ENCODE results near the gene ARHGAP18. TPM values are rescaled to one million over a fixed set of nuclear protein-coding genes. Genes with fewer than 3 reads are reported as not detected.

ARHGAP18 gene
- total RNA-seq, 1 donor from 2014 or later: 5.9 TPM

DNA sequence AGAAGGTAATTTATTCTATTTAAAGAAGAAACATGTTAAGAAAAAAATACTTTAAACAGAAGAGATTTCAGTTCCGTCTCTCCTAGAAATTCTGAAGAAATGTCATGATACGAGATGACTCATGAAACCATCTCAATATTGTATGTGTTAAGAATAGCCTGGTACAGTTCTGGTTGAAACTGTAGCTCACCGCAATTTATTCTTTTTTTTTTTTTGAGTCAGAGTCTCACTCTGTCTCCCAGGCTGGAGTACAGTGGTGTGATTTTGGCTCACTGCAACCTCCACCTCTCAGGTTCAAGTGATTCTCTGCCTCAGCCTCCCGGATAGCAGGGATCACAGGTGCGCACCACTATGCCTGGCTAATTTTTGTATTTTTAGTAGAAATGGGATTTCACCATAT is 103.3 kb downstream of the ARHGAP18 start:
- H3K27me3 Mint-ChIP-seq (ENCODE audit: low read depth): no peaks in the 10 kb centered on the region
- H3K36me3 Mint-ChIP-seq (ENCODE audit: low read depth): peaks cover 29% of the 10 kb centered on the region
- H3K4me1 Mint-ChIP-seq (ENCODE audit: low read depth): peaks cover 21% of the 10 kb centered on the region
- intact Hi-C loops (cut with micrococcal nuclease): loop anchor here (1.0 kb wide), 3 partner anchors 66 to 115 kb away; no protein-coding TSS in a partner anchor
- H3K4me3 Mint-ChIP-seq (ENCODE audit: low read depth): no peak overlapping the region
- DNase-seq (ENCODE audit: low spot score): no peak
- no peak overlapping the region for H3K27ac Mint-ChIP-seq
- H3K9me3 Mint-ChIP-seq: no peaks in the 10 kb centered on the region

DNA sequence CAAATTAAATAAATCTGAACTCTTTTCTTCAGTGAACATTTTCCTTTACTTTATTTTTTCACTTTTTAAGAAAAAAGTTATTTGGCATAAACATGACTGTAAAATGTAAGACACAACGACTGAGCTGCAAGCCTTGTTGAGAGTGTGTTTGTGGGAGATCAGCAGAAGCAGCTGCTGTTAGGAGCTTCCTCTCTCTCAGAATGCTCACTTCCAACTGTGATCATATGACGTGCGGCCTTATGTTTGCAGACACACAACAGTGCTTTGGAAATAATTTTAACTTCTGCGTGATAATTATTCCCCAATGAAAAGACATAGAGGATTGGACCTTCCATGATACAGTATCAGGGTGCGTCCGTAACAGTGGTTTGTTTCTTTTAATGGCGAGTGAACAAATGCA is 104.0 kb downstream of the ARHGAP18 start:
- peaks cover 30% of the 10 kb centered on the region for H3K36me3 Mint-ChIP-seq (ENCODE audit: low read depth)
- H3K4me3 Mint-ChIP-seq (ENCODE audit: low read depth): no peak overlapping the region
- intact Hi-C loops (cut with micrococcal nuclease): loop anchor here (1.0 kb wide), 3 partner anchors 66 to 115 kb away; no protein-coding TSS in a partner anchor
- H3K9me3 Mint-ChIP-seq: no peaks in the 10 kb centered on the region
- peaks cover 21% of the 10 kb centered on the region for H3K4me1 Mint-ChIP-seq (ENCODE audit: low read depth)
- no peak overlapping the region for H3K27ac Mint-ChIP-seq
- DNase-seq (ENCODE audit: low spot score): no peak
- no peaks in the 10 kb centered on the region for H3K27me3 Mint-ChIP-seq (ENCODE audit: low read depth)

GRCh38 chr6:129605095-129605494 is 104.9 kb downstream of the ARHGAP18 start:
- Mint-ChIP-seq H3K4me1 (ENCODE audit: low read depth) (peaks cover 21% of the 10 kb centered on the region), H3K27ac (no peak overlapping the region), H3K9me3 (no peaks in the 10 kb centered on the region), H3K4me3 (ENCODE audit: low read depth) (no peak overlapping the region), H3K36me3 (ENCODE audit: low read depth) (peaks cover 27% of the 10 kb centered on the region), H3K27me3 (ENCODE audit: low read depth) (no peaks in the 10 kb centered on the region)
- intact Hi-C loops (cut with micrococcal nuclease): no loop called here
- DNase-seq (ENCODE audit: low spot score): no peak

GRCh38 chr6:129604321-129604720 is 105.7 kb downstream of the ARHGAP18 start:
- no peaks in the 10 kb centered on the region for H3K9me3 Mint-ChIP-seq
- no peak overlapping the region for H3K27ac Mint-ChIP-seq
- H3K4me3 Mint-ChIP-seq (ENCODE audit: low read depth): no peak overlapping the region
- no peaks in the 10 kb centered on the region for H3K27me3 Mint-ChIP-seq (ENCODE audit: low read depth)
- no peak for DNase-seq (ENCODE audit: low spot score)
- peaks cover 21% of the 10 kb centered on the region for H3K4me1 Mint-ChIP-seq (ENCODE audit: low read depth)
- H3K36me3 Mint-ChIP-seq (ENCODE audit: low read depth): peaks cover 19% of the 10 kb centered on the region
- intact Hi-C loops (cut with micrococcal nuclease): no loop called here

DNA sequence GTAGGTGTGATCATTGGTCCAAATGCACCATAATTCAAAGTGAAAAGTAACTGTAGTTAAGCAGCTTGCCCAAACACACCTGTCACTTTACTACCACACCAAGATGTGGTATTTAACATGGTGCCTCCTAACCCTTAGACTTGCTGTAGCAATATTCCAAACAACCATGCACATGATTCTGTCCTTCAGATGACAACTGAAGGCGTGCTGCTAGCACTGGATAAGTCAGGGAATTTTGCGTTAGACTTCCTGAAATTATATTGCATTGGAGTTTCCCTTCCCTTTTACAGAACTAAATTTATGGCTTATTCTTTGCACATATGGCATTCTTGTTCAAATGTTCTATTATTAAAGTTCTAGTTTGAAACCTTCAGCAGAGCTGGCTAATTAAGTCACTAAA is 106.2 kb downstream of the ARHGAP18 start:
- DNase-seq (ENCODE audit: low spot score): no peak
- Mint-ChIP-seq H3K27me3 (ENCODE audit: low read depth) (no peaks in the 10 kb centered on the region), H3K36me3 (ENCODE audit: low read depth) (peaks cover 19% of the 10 kb centered on the region), H3K9me3 (no peaks in the 10 kb centered on the region), H3K4me3 (ENCODE audit: low read depth) (no peak overlapping the region), H3K4me1 (ENCODE audit: low read depth) (peaks cover 23% of the 10 kb centered on the region), H3K27ac (no peak overlapping the region)
- intact Hi-C loops (cut with micrococcal nuclease): no loop called here

DNA sequence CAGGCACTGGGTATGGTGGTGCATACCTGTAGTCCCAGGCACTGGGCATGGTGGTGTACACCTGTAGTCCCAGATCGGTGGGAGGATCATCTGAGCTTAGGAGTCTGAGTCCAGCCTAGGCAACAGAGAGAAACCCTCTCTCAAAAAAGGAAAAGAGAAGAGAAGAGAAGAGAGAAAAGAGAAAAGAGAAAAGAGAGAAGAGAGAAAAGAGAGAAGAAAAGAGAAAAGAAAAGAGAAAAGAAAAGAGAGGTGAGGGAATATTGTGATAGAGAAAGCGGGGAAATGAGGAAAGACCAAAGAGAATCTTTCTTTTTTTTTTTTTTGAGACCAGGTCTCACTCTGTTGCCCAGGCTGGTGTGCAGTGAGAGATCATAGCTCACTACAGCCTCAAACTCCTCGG is 108.7 kb downstream of the ARHGAP18 start:
- intact Hi-C loops (cut with micrococcal nuclease): no loop called here
- Mint-ChIP-seq H3K9me3 (no peaks in the 10 kb centered on the region), H3K36me3 (ENCODE audit: low read depth) (peaks cover 11% of the 10 kb centered on the region), H3K27me3 (ENCODE audit: low read depth) (no peaks in the 10 kb centered on the region), H3K27ac (no peak overlapping the region), H3K4me1 (ENCODE audit: low read depth) (peaks cover 7% of the 10 kb centered on the region), H3K4me3 (ENCODE audit: low read depth) (no peak overlapping the region)
- no peak for DNase-seq (ENCODE audit: low spot score)

DNA sequence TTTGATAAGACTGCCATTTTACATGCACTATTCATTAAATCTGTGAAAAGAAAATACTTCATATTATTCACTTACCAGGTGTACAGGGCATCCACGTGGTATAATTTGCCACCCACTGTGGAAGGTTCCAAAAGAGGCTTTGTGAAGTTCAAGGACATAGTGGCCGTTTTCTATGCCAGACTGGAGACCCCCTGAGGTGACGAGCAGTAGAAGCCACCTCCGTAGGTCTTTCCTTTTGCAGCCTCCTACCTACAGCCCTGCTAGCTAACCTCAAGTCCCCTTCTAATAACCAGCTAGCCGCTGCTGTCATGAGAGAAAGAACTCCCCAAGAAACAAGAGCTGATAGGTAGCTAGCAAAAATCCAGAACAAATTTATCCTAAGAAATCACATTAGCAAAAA is 110.5 kb downstream of the ARHGAP18 start:
- no peak for DNase-seq (ENCODE audit: low spot score)
- Mint-ChIP-seq H3K4me1 (ENCODE audit: low read depth) (peaks cover 3% of the 10 kb centered on the region), H3K27ac (no peak overlapping the region), H3K9me3 (no peaks in the 10 kb centered on the region), H3K27me3 (ENCODE audit: low read depth) (no peaks in the 10 kb centered on the region), H3K36me3 (ENCODE audit: low read depth) (peaks cover 8% of the 10 kb centered on the region), H3K4me3 (ENCODE audit: low read depth) (no peak overlapping the region)
- intact Hi-C loops (cut with micrococcal nuclease): loop anchor here (2.0 kb wide), 2 partner anchors 73 to 421 kb away; no protein-coding TSS in a partner anchor

DNA sequence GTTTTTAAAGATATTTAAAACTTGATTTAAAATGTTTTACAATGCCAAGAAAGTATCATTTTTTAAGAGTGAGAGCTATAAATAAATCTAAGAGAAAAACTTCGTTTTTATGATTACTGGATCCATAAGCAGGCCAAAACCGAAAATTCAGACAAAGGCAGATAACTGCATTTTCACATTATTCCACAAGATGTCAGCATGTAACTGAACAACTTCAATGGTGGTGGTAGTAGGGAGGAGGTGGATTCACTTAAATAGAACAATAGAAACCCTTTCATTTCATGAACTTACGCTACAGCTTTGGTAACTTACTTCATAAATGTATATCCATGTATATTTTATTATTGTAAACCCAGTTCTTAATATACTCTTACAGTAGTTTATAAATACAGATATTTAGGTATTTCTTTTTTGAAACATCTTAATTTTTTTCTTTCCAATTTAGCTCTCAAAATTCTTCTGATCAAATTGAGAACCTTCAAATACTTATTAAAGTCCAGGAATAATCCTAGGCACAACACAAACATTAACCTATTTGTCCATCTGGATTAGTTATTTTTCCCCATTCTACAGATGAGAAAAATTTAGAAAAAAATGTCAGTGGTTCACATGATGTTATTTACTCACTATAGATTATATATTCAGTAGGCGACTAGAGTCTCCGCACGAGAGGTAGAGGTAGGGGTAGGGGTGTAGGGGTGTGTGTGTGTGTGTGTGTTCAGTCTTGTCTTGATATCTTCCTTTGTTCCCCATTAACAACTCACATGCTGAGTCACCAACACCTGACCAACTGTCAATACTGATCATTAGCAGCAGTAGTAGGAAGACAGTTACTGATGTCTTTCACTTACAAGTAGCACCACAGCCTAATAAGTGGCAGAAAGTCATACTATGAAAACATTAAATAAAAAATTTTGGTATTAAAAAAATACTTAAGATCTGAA is 111.5 kb downstream of the ARHGAP18 start:
- Mint-ChIP-seq H3K4me3 (ENCODE audit: low read depth) (no peak overlapping the region), H3K9me3 (no peaks in the 10 kb centered on the region), H3K27me3 (ENCODE audit: low read depth) (no peaks in the 10 kb centered on the region), H3K4me1 (ENCODE audit: low read depth) (peaks cover 3% of the 10 kb centered on the region), H3K27ac (no peak overlapping the region), H3K36me3 (ENCODE audit: low read depth) (peaks cover 5% of the 10 kb centered on the region)
- intact Hi-C loops (cut with micrococcal nuclease): loop anchor here (1.0 to 2.0 kb wide), 4 partner anchors 74 to 422 kb away; no protein-coding TSS in a partner anchor
- DNase-seq (ENCODE audit: low spot score): no peak

DNA sequence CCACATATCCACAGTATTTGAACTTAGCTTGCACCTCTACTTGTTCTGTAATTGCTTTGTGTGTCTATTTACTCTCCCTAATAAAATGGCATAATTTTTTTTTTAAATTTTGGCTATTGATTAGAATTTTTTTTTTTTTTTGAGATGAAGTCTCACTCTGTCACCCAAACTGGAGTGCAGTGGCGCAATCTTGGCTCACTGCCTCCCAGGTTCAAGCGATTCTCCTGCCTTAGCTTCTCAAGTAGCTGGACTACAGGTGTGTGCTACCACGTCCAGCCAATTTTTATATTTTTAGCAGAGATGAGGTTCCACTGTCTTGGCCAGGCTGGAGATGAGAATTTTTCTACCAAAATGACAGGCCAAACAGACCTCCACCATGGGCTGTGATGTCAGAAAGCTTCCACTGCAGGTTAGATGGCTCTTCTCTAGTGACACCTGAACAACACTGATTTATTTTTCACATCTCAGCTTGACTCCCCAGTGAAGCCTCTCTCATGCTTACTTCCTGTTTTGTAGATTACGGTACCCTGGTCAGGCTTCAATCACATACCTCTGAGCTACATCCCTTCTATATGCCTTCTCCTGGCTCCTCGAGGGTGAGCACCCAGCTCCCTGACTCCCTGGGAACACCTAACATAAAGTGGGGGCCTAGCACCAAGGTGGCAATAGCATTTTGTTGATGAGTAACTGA is 112.8 kb downstream of the ARHGAP18 start:
- H3K27me3 Mint-ChIP-seq (ENCODE audit: low read depth): no peaks in the 10 kb centered on the region
- H3K9me3 Mint-ChIP-seq: no peaks in the 10 kb centered on the region
- peaks cover 5% of the 10 kb centered on the region for H3K36me3 Mint-ChIP-seq (ENCODE audit: low read depth)
- H3K4me3 Mint-ChIP-seq (ENCODE audit: low read depth): no peak overlapping the region
- no peak overlapping the region for H3K27ac Mint-ChIP-seq
- H3K4me1 Mint-ChIP-seq (ENCODE audit: low read depth): peaks cover 7% of the 10 kb centered on the region
- no peak for DNase-seq (ENCODE audit: low spot score)
- intact Hi-C loops (cut with micrococcal nuclease): no loop called here

DNA sequence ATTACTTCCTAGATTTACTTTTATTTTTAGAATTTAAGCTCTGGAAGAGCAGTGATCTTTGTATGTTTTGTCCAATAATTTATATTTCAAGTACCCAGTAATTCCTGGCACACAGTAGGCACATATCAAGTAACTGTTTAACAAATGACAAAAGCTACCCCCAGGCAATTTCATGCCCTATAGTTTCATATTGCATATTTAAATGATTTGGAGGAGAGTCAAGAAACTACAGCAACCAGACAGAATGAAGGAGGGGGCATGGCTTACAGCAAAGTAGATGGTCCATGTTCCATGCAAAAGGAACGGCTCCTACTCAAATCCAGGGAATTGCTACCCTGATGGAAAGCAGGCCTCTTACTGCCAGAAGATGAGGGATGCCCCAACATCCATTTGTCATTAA is 113.5 kb downstream of the ARHGAP18 start:
- intact Hi-C loops (cut with micrococcal nuclease): no loop called here
- Mint-ChIP-seq H3K9me3 (no peaks in the 10 kb centered on the region), H3K4me1 (ENCODE audit: low read depth) (peaks cover 7% of the 10 kb centered on the region), H3K4me3 (ENCODE audit: low read depth) (no peak overlapping the region), H3K27me3 (ENCODE audit: low read depth) (no peaks in the 10 kb centered on the region), H3K27ac (no peak overlapping the region), H3K36me3 (ENCODE audit: low read depth) (peaks cover 5% of the 10 kb centered on the region)
- DNase-seq (ENCODE audit: low spot score): no peak

DNA sequence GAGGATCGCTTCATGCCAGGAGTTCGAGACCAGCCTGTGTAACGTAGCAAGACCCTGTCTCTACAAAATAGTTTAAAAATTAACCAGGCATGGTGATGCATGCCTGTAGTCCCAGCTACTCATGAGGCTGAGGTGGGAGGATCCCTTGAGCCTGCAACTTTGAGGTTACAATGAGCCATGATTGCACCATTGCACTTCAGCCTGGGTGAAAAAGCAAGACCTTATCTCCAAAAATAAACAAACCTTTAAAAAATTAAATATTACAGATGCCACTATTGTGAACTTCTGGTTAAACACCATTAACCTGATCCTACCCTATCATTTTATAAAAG is 116.8 kb downstream of the ARHGAP18 start:
- Mint-ChIP-seq H3K4me3 (ENCODE audit: low read depth) (no peak overlapping the region), H3K9me3 (no peaks in the 10 kb centered on the region), H3K27me3 (ENCODE audit: low read depth) (no peaks in the 10 kb centered on the region), H3K4me1 (ENCODE audit: low read depth) (peaks cover 4% of the 10 kb centered on the region), H3K27ac (no peak overlapping the region), H3K36me3 (ENCODE audit: low read depth) (peaks cover 6% of the 10 kb centered on the region)
- no peak for DNase-seq (ENCODE audit: low spot score)
- intact Hi-C loops (cut with micrococcal nuclease): no loop called here

GRCh38 chr6:129592516-129593232 is 117.3 kb downstream of the ARHGAP18 start:
- Mint-ChIP-seq H3K9me3 (peaks cover 3% of the 10 kb centered on the region), H3K4me1 (ENCODE audit: low read depth) (peaks cover 4% of the 10 kb centered on the region), H3K36me3 (ENCODE audit: low read depth) (peaks cover 8% of the 10 kb centered on the region), H3K27ac (no peak overlapping the region), H3K4me3 (ENCODE audit: low read depth) (no peak overlapping the region), H3K27me3 (ENCODE audit: low read depth) (no peaks in the 10 kb centered on the region)
- intact Hi-C loops (cut with micrococcal nuclease): no loop called here
- no peak for DNase-seq (ENCODE audit: low spot score)
